Body of pancreas (tissue), 4 donors: ENCODE results near the gene RAI1. TPM values are rescaled to one million over a fixed set of nuclear protein-coding genes. Genes with fewer than 3 reads are reported as not detected.

Source experiments
- ATAC-seq: fragments of 150-250 bp; one replicate; pipeline ENCODE4 v1.9.1; 2016
- DNase-seq, 4 donors: peaks; one replicate each; pipeline ENCODE4 v3.0.0-alpha.2; 2019
- H3K27ac ChIP-seq, 4 donors: fragments of 200-600 bp; sonication (generic); 1 replicate in 3 of 4; 2 replicates in 1 of 4; pipeline versions ENCODE4 v1.5.1 to v1.6.1; 2016 to 2019; ENCODE audit warnings: mild to moderate bottlenecking in 1 of 4, mixed read lengths in 1 of 4, moderate library complexity in 1 of 4
- H3K27me3 ChIP-seq, 2 donors: fragments of 200-600 bp; sonication (generic); one replicate each; pipeline ENCODE4 v1.6.0; 2016; ENCODE audit warnings: mild to moderate bottlenecking in 1 of 2
- H3K36me3 ChIP-seq, 2 donors: fragments of 200-600 bp; sonication (generic); replicated peaks in 1 of 2; 2 replicates each; pipeline ENCODE4 v1.5.1; 2016; ENCODE audit warnings: low read depth in 2 of 2; ENCODE audit not compliant: insufficient read depth in 1 of 2
- H3K4me1 ChIP-seq: fragments of 200-600 bp; sonication (generic); one replicate; pipeline ENCODE4 v1.6.0; 2016
- H3K4me3 ChIP-seq, 2 donors: fragments of 200-600 bp; sonication (generic); 1 replicate in 1 of 2; 2 replicates in 1 of 2; pipeline ENCODE4 v1.5.1; 2016 to 2019
- H3K9me3 ChIP-seq, 3 donors: fragments of 200-600 bp; sonication (generic); 1 replicate in 2 of 3; 2 replicates in 1 of 3; pipeline ENCODE4 v1.5.1; 2016
- CTCF ChIP-seq, 7 experiments: fragments of 450-650 bp in 4 of 7; fragments of 200-600 bp in 3 of 7; sonication (generic) in 3 of 7; IDR thresholded peaks; one replicate each; pipeline ENCODE4 v1.5.1; 2016 to 2019; ENCODE audit warnings: antibody characterized with exemption in 7 of 7
- POLR2A ChIP-seq, 3 donors: fragments of 450-650 bp; IDR thresholded peaks; one replicate each; pipeline ENCODE4 v1.6.1; 2016; ENCODE audit warnings: antibody characterized with exemption in 3 of 3, mild to moderate bottlenecking in 2 of 3
- WGBS, 2 donors: methylation state at CpG; one replicate each; pipeline ENCODE4 v1.1.5; 2017; 5-methylcytosine and 5-hydroxymethylcytosine counted together
- intact Hi-C: fragments of 100-400 bp; cut with DNase I; formaldehyde crosslinking; loops from one replicate; pipeline ENCODE4 v1.15.1; 2023
- total RNA-seq, 2 donors: library from RNA; depleted of rRNA; stranded (reverse); fragments of >200 nt; gene quantifications; one replicate each; pipeline ENCODE4 v1.1.0, GENCODE V29; 2016

The RAI1 gene
- total RNA-seq, 2 donors from 2014 or later, result 16.3 to 41.5 TPM

GRCh38 chr17:17748604-17749003 lies 67.3 kb downstream of the RAI1 start:
- no peaks in the 10 kb centered on the region for H3K27me3 ChIP-seq
- H3K9me3 ChIP-seq, result no peaks in the 10 kb centered on the region
- H3K27ac ChIP-seq, result no peak overlapping the region
- H3K4me1 ChIP-seq, result peaks cover 32% of the 10 kb centered on the region
- H3K4me3 ChIP-seq, result no peak overlapping the region
- intact Hi-C loops, result no loop called here
- 86 to 88% methylated on average over 8 of the region's 8 CpGs for WGBS, 2 donors
- TF ChIP-seq POLR2A (IDR thresholded peaks at IDR 0.05) (no peak), CTCF (IDR thresholded peaks at IDR 0.05) (no peak)
- no peak for DNase-seq
- ATAC-seq, result no peak
- H3K36me3 ChIP-seq, result no peaks in the 10 kb centered on the region

- no peak overlapping the region for H3K4me3 ChIP-seq
- H3K4me1 ChIP-seq, result peaks cover 32% of the 10 kb centered on the region
- H3K27me3 ChIP-seq, result no peaks in the 10 kb centered on the region
- intact Hi-C loops, result no loop called here
- H3K36me3 ChIP-seq, result no peaks in the 10 kb centered on the region
- peak overlapping the region in 1 of 4 donors; percentile 8 for H3K27ac ChIP-seq
- no peaks in the 10 kb centered on the region for H3K9me3 ChIP-seq
- WGBS, 2 donors, result 84 to 88% methylated on average over 17 of the region's 17 CpGs
- TF ChIP-seq CTCF (IDR thresholded peaks at IDR 0.05) (no peak), POLR2A (IDR thresholded peaks at IDR 0.05) (peak in 1 of 3 donors; percentile 21)
- no peak for ATAC-seq
- no peak for DNase-seq
Observed at GRCh38 chr17:17749025-17749772, 67.9 kb downstream of the RAI1 start.

GRCh38 chr17:17749921-17750320 lies 68.7 kb downstream of the RAI1 start:
- peak; percentile 62 to 75 (median 66) for DNase-seq
- intact Hi-C loops, result no loop called here
- no peak for ATAC-seq

GRCh38 chr17:17750881-17751280 lies 69.6 kb downstream of the RAI1 start:
- H3K27ac ChIP-seq, result peak overlapping the region in 3 of 4 donors; percentile 56 to 81 (median 79)
- DNase-seq (peak in 1 of 4 donors; percentile 41), ATAC-seq (no peak)
- intact Hi-C loops, result no loop called here
- no peak for TF ChIP-seq CTCF (IDR thresholded peaks at IDR 0.05)
- no peak for TF ChIP-seq POLR2A (IDR thresholded peaks at IDR 0.05)
- H3K4me3 ChIP-seq, result no peak overlapping the region
- H3K9me3 ChIP-seq, result no peaks in the 10 kb centered on the region
- H3K4me1 ChIP-seq, result peaks cover 42% of the 10 kb centered on the region
- 44 to 69% methylated on average over 7 to 8 of the region's 8 CpGs for WGBS, 2 donors
- no peaks in the 10 kb centered on the region for H3K27me3 ChIP-seq
- H3K36me3 ChIP-seq, result no peaks in the 10 kb centered on the region

More at GRCh38 chr17:17749921-17750320, 68.7 kb downstream of the RAI1 start:
- Histone ChIP-seq H3K27me3 (no peaks in the 10 kb centered on the region), H3K4me1 (peaks cover 33% of the 10 kb centered on the region), H3K27ac (peak overlapping the region in 1 of 4 donors; percentile 8), H3K4me3 (no peak overlapping the region), H3K9me3 (no peaks in the 10 kb centered on the region), H3K36me3 (no peaks in the 10 kb centered on the region)
- 42 to 45% methylated on average over 6 of the region's 6 CpGs for WGBS, 2 donors
- TF ChIP-seq POLR2A (IDR thresholded peaks at IDR 0.05) (no peak), CTCF (IDR thresholded peaks at IDR 0.05) (no peak)
